DND-41 (cell line): ENCODE measurements around the gene DAG1.

Source experiments
- ATAC-seq: fragments of 200-7000 bp; cut with Tn5 transposase; 3 replicates; pipeline ENCODE4 v1.9.1; 2021; ENCODE audit warnings: low read depth; ENCODE audit not compliant: insufficient read depth
- DNase-seq: peaks from one replicate; pipeline ENCODE4 v3.0.0-alpha.2; 2020
- H2AFZ ChIP-seq: 2 replicates; pipeline ENCODE4 v1.6.0; 2012; ENCODE audit warnings: low read depth, low read length
- H3K27ac ChIP-seq: 2 replicates; pipeline ENCODE4 v1.5.1; 2012; ENCODE audit warnings: low read length, inconsistent platforms
- H3K27me3 ChIP-seq: fragments of 200-600 bp; sonication (generic); 2 replicates; pipeline ENCODE4 v1.6.0; 2012; ENCODE audit warnings: low read length, mild to moderate bottlenecking, inconsistent platforms; ENCODE audit not compliant: insufficient read depth, poor library complexity
- H3K36me3 ChIP-seq: 2 replicates; pipeline ENCODE4 v1.5.1; 2012; ENCODE audit warnings: low read length, inconsistent platforms; ENCODE audit not compliant: insufficient read depth
- H3K4me1 ChIP-seq: 2 replicates; pipeline ENCODE4 v1.5.1; 2012; ENCODE audit warnings: mild to moderate bottlenecking, low read length; ENCODE audit not compliant: insufficient read depth
- H3K4me2 ChIP-seq: 2 replicates; pipeline ENCODE4 v1.6.0; 2012; ENCODE audit warnings: mild to moderate bottlenecking, moderate library complexity, low read length, inconsistent platforms; ENCODE audit not compliant: insufficient read depth
- H3K4me3 ChIP-seq, 2 experiments: fragments of 200-600 bp in 1 of 2; shearing (Covaris generic) in 1 of 2; 2 replicates each; pipeline ENCODE4 v1.5.1; 2012 to 2016; ENCODE audit warnings: inconsistent platforms in 2 of 2, low read length in 2 of 2, mild to moderate bottlenecking in 2 of 2, low read depth in 1 of 2, moderate library complexity in 1 of 2
- H3K79me2 ChIP-seq: 2 replicates; pipeline ENCODE4 v1.6.0; 2012; ENCODE audit warnings: low read length, inconsistent platforms; ENCODE audit not compliant: insufficient read depth
- H3K9ac ChIP-seq: 2 replicates; pipeline ENCODE4 v1.6.0; 2012; ENCODE audit warnings: low read depth, mild to moderate bottlenecking, inconsistent platforms, low read length, moderate library complexity
- H3K9me3 ChIP-seq: 2 replicates; pipeline ENCODE4 v1.5.1; 2012; ENCODE audit warnings: low read length, moderate library complexity, mild to moderate bottlenecking, inconsistent platforms; ENCODE audit not compliant: insufficient read depth, severe bottlenecking
- H4K20me1 ChIP-seq: 2 replicates; pipeline ENCODE4 v1.6.0; 2012; ENCODE audit warnings: low read length; ENCODE audit not compliant: insufficient read depth
- CTCF ChIP-seq: IDR thresholded peaks from 2 replicates; pipeline ENCODE4 v1.5.1; 2012; ENCODE audit warnings: borderline replicate concordance, low read length, moderate library complexity, mild to moderate bottlenecking; ENCODE audit not compliant: poor library complexity, severe bottlenecking; ENCODE audit errors: extremely low read depth
- EZH2 ChIP-seq: IDR thresholded peaks from 3 replicates; pipeline ENCODE4 v1.6.1; 2012; ENCODE audit warnings: borderline replicate concordance, low read depth, mild to moderate bottlenecking, moderate library complexity, low read length, inconsistent platforms; ENCODE audit not compliant: severe bottlenecking

Gene DAG1

GRCh38 chr3:49469936-49470713 is at the start of gene DAG1:
Gene DAG1 (plus strand): TSS chr3:49470267. CDS start chr3:49510535, 40,268 bp downstream.
- H3K9ac ChIP-seq = peak within 1 kb of the TSS; percentile 84
- H3K4me2 ChIP-seq = peak within 1 kb of the TSS; percentile 81
- peaks cover 28% of the 10 kb centered on the region for H3K4me1 ChIP-seq
- H3K27me3 ChIP-seq = no peaks in the 10 kb centered on the region
- DNase-seq (peak; percentile 96), ATAC-seq (peak; percentile 87)
- peak within 1 kb of the TSS; percentile 91 for H2AFZ ChIP-seq
- peak within 1 kb of the TSS; percentile 73 to 87 for H3K4me3 ChIP-seq
- H3K79me2 ChIP-seq = peaks cover 40% of the 10 kb centered on the region
- peaks cover 13% of the 10 kb centered on the region; the same call in 1 of the 2 replicates for H4K20me1 ChIP-seq
- TF ChIP-seq EZH2 (no peak), CTCF (no peak)
- no peaks in the 10 kb centered on the region for H3K9me3 ChIP-seq
- H3K36me3 ChIP-seq = no peaks in the 10 kb centered on the region; the same call in 1 of the 2 replicates
- peak within 1 kb of the TSS; percentile 79 for H3K27ac ChIP-seq

GRCh38 chr3:49421890-49422378 is 48.1 kb upstream of the DAG1 start:
- H3K27me3 ChIP-seq = no peaks in the 10 kb centered on the region
- no peaks in the 10 kb centered on the region for H4K20me1 ChIP-seq
- ATAC-seq = no peak
- no peak overlapping the region for H3K9ac ChIP-seq
- no peak overlapping the region for H3K4me3 ChIP-seq
- no peak overlapping the region for H2AFZ ChIP-seq
- TF ChIP-seq CTCF = no peak
- TF ChIP-seq EZH2 = no peak
- DNase-seq = no peak
- peaks cover 3% of the 10 kb centered on the region; the same call in 1 of the 2 replicates for H3K79me2 ChIP-seq
- no peaks in the 10 kb centered on the region for H3K9me3 ChIP-seq
- H3K36me3 ChIP-seq = peaks cover 57% of the 10 kb centered on the region
- no peak overlapping the region for H3K4me2 ChIP-seq
- H3K27ac ChIP-seq = no peak overlapping the region
- peaks cover 9% of the 10 kb centered on the region for H3K4me1 ChIP-seq

- no peaks in the 10 kb centered on the region for H4K20me1 ChIP-seq
- H3K27ac ChIP-seq = no peak within 1 kb of the TSS
- no peak for TF ChIP-seq CTCF
- no peak for TF ChIP-seq EZH2
- H3K4me3 ChIP-seq = no peak within 1 kb of the TSS
- no peak for ATAC-seq
- DNase-seq = no peak
- no peaks in the 10 kb centered on the region for H3K27me3 ChIP-seq
- peaks cover 51% of the 10 kb centered on the region for H3K36me3 ChIP-seq
- H2AFZ ChIP-seq = no peak within 1 kb of the TSS
- H3K9me3 ChIP-seq = no peaks in the 10 kb centered on the region
- H3K79me2 ChIP-seq = peaks cover 5% of the 10 kb centered on the region
- H3K9ac ChIP-seq = no peak within 1 kb of the TSS
- H3K4me2 ChIP-seq = no peak within 1 kb of the TSS
- peaks cover 4% of the 10 kb centered on the region for H3K4me1 ChIP-seq
Measured at GRCh38 chr3:49422379-49423248, 47.5 kb upstream of the DAG1 start, which contains the start of gene AMT. Gene AMT (minus strand): TSS chr3:49422473. CDS start chr3:49422450, 23 bp downstream.
